Breast epithelium (tissue), 3 donors: Measurements from ENCODE around the gene MMD.

Experiments
- CTCF ChIP-seq, 3 donors: fragments of 450-650 bp; IDR thresholded peaks; one replicate each; pipeline ENCODE4 v1.5.1; 2016 to 2017; ENCODE audit warnings: antibody characterized with exemption in 3 of 3, mild to moderate bottlenecking in 3 of 3, moderate library complexity in 3 of 3
- POLR2A ChIP-seq: fragments of 450-650 bp; IDR thresholded peaks from one replicate; pipeline ENCODE4 v1.6.1; 2016; ENCODE audit warnings: antibody characterized with exemption, mild to moderate bottlenecking, moderate library complexity

- TF ChIP-seq POLR2A (no peak), CTCF (IDR thresholded peaks at IDR 0.05) (no peak)
These were observed 37.3 kb upstream of the MMD start for GRCh38 chr17:55458978-55459377.
